D721Med (cell line): Measurements from ENCODE around the gene FAM89B.
A peak's percentile ranks its signal among the peaks of the same experiment; 100 is the strongest.

Experiments
- DNase-seq: peaks from one replicate; pipeline ENCODE4 v3.0.0; 2011; ENCODE audit warnings: low spot score; ENCODE audit not compliant: insufficient read length
- FAIRE-seq: peaks from 2 replicates; lab custom pipeline; 2011; peaks lifted over from hg19 to GRCh38; lab: Jason Lieb, UNC
- TF ChIP-seq, protein P1 (sequence below): IDR thresholded peaks from 2 replicates; pipeline ENCODE4 v1.5.1; 2012; ENCODE audit warnings: mild to moderate bottlenecking, control low read depth; ENCODE audit not compliant: insufficient read depth; ENCODE audit errors: missing control alignments

Gene FAM89B

DNA sequence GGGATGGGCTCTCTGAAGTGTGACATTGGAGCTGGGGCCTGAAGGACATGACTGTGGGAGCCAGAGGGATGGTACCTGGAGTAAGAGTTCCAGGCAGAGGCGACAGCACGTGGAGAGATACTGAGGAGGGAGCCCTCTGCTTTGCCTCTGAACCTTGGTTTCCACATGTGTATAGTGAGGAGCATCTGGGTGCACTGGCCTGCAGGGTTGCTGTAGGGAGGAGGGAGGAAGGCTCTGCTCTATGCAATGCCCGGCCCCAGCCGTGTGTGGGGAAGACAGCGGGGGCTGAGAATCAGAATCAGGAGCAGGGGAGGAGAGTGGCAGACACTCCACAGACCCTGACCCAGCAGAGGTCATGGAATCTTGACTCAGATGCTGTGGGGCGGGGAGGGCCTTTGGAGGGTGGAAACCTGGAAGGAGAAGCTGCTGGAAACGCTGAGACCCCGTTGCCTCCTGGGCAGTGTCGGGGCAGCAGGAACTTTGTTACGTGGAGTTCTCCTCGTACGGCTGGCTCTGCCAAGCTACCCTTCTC lies 43.5 kb upstream of the FAM89B start:
- no peak for FAIRE-seq
- TF ChIP-seq, protein P1, sequence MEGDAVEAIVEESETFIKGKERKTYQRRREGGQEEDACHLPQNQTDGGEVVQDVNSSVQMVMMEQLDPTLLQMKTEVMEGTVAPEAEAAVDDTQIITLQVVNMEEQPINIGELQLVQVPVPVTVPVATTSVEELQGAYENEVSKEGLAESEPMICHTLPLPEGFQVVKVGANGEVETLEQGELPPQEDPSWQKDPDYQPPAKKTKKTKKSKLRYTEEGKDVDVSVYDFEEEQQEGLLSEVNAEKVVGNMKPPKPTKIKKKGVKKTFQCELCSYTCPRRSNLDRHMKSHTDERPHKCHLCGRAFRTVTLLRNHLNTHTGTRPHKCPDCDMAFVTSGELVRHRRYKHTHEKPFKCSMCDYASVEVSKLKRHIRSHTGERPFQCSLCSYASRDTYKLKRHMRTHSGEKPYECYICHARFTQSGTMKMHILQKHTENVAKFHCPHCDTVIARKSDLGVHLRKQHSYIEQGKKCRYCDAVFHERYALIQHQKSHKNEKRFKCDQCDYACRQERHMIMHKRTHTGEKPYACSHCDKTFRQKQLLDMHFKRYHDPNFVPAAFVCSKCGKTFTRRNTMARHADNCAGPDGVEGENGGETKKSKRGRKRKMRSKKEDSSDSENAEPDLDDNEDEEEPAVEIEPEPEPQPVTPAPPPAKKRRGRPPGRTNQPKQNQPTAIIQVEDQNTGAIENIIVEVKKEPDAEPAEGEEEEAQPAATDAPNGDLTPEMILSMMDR, result no peak
- DNase-seq, result peak; percentile 6

DNA sequence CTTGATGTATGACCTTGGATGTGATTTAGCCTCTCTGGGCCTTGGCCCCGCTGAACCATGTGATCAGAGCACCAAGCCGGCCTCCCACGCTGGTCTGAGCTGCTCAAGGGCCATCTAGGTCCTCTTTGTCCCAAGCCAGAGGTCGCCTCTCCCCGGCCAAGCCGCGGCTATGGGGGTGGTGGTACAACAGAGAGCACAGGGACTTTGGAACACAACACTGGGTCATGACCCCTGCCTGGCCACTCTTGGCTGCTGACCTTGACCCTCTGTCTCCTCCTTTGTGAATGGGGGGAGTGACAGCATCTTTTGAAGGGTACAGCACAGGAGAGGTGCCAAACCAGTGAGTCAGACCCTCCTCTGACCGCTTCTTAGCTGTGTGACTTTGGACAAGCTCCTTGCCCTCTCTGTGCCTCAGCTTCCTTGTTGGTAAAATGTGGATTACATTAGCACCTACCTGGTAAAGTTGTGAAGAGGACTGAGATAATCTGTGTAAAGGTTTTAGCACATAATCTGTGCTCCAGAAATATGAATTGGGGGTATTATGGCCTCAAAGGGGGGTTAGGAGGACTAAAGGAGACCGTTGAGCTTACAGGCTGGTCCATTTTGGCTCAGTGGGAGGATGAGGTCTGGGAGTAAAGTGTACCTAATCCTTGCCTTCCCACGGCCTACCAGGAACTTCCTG lies 42.7 kb upstream of the FAM89B start:
- TF ChIP-seq, protein P1, result no peak
- no peak for FAIRE-seq
- peak; percentile 6 for DNase-seq

DNA sequence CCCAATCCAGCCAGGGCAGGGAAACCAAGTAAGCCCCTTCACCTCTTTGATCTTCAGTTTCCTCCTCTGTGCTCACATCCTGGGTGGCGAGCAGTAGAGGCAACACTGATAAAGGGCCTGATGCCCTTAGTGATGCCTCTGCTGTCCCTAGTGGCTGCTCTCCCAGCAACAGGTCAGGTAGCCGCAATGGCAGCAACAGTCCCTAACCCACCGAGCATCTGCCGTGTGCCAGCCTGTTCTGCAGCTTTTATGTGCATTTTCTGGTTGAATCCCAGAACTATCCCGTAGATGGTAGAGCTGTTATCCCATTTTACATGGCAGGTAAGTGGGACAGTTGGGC lies 42.2 kb upstream of the FAM89B start:
- FAIRE-seq (no peak), DNase-seq (peak; percentile 11)
- TF ChIP-seq, protein P1, result no peak

DNA sequence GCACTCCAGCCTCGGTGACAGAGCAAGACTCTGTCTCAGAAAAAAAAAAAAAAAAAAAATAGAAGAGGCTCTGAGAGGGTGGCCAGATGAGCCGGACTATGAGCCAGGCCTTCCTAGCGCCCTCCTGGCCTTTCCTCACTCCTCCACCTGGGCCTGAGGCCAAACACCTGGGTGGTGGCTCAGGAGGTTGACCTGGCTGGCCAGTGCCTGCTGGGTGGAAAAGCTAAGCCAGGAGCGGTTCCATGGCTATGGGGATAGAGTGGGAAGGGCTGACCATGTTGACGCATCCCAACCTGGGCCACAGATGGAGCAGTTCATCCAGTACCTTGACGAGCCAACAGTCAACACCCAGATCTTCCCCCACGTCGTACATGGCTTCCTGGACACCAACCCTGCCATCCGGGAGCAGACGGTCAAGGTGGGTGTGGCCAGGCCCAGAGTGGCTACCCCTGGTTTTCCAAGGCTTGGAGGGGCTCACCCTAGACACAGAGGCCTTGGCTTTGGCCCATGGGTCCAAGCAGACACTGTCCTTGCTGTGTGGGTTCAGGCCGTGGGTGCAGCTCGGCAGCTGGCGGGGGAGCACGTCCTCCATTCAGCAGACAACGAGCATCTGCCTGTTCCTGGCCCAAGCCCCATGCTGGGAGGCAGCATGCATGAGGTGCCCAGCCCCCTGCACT lies 39.8 kb upstream of the FAM89B start:
- TF ChIP-seq, protein P1, result no peak
- no peak for FAIRE-seq
- no peak for DNase-seq

DNA sequence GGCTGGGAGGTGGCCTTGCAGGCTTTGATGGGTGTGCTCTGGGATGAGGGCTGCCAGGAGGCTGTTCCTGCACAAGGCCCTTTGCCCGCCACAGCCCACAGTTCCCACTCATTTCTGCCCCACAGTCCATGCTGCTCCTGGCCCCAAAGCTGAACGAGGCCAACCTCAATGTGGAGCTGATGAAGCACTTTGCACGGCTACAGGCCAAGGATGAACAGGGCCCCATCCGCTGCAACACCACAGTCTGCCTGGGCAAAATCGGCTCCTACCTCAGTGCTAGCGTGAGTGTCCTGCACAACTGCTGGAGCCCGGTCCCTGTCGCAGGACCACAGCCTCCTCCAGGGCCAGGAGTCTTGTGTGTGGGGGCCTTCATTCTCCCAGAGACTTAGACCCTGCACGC lies 37.2 kb upstream of the FAM89B start:
- DNase-seq, result no peak
- TF ChIP-seq, protein P1, result no peak
- no peak for FAIRE-seq

DNA sequence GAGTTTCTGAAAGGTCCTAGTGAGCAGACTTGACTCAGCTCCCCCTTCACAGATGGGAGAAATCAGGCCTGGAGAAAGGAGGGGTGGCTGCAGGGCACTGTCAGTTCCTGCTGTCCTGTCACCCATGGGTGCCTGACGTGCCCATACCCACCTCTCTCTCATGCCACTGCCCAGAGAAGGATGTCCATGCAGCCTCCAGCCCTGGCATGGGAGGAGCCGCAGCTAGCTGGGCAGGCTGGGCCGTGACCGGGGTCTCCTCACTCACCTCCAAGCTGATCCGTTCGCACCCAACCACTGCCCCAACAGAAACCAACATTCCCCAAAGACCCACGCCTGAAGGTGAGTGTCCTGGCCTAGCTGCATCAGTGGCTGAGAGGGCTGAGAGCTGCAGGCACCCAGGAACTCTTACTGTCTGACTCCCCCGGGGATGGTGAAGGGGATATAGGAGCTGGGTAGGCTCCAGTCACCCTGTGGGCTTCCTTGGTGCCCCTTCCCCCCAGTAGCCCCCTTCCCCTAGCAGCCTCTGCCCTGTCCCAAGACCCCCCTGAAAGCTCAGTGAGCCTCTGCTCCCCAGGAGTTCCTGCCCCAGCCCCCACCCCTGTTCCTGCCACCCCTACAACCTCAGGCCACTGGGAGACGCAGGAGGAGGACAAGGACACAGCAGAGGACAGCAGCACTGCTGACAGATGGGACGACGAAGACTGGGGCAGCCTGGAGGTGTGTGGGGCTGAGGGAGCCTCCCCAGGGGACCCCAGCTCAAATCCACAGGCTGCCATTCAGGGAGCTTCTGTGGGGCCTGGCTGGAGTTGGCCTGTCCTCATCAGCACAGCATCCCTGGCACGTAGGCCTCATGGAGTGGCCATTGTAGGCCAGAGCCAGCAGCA lies 35.7 kb upstream of the FAM89B start:
- FAIRE-seq (no peak), DNase-seq (peak; percentile 81)
- TF ChIP-seq, protein P1, result no peak

DNA sequence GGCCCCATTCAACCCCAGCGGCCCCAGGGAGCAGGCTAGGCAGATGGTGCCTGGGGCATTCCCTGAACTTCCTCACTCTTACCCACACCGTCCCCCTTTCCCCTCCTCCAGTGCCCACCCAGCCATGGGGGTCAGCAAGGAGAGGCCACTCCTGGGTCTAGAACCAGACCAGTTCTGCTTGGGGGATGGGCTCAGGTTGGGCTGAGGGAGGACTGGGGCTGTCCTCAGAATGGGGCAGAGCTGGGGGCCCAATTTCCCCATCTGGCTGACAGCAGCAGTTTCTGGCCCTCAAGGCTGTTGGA lies 35.1 kb upstream of the FAM89B start:
- TF ChIP-seq, protein P1, result no peak
- no peak for FAIRE-seq
- DNase-seq, result no peak
